Activated naive CD8-positive, alpha-beta T cell (primary cell): Measurements from ENCODE around the gene ICAM1.

Source experiments
- H3K27ac Mint-ChIP-seq: one replicate; pipeline ENCODE4 v1.8.0; 2021; ENCODE audit warnings: mixed read lengths
- H3K27me3 Mint-ChIP-seq: one replicate; pipeline ENCODE4 v1.8.0; 2021; ENCODE audit warnings: mixed read lengths
- H3K36me3 Mint-ChIP-seq: one replicate; pipeline ENCODE4 v1.8.0; 2021; ENCODE audit warnings: mixed read lengths
- H3K4me1 Mint-ChIP-seq: one replicate; pipeline ENCODE4 v1.8.0; 2021; ENCODE audit warnings: low read depth, mixed read lengths
- H3K4me3 Mint-ChIP-seq: one replicate; pipeline ENCODE4 v1.8.0; 2021; ENCODE audit warnings: mild to moderate bottlenecking, mixed read lengths
- H3K9me3 Mint-ChIP-seq: one replicate; pipeline ENCODE4 v1.8.0; 2021; ENCODE audit warnings: low read depth, mixed read lengths

The ICAM1 gene

DNA sequence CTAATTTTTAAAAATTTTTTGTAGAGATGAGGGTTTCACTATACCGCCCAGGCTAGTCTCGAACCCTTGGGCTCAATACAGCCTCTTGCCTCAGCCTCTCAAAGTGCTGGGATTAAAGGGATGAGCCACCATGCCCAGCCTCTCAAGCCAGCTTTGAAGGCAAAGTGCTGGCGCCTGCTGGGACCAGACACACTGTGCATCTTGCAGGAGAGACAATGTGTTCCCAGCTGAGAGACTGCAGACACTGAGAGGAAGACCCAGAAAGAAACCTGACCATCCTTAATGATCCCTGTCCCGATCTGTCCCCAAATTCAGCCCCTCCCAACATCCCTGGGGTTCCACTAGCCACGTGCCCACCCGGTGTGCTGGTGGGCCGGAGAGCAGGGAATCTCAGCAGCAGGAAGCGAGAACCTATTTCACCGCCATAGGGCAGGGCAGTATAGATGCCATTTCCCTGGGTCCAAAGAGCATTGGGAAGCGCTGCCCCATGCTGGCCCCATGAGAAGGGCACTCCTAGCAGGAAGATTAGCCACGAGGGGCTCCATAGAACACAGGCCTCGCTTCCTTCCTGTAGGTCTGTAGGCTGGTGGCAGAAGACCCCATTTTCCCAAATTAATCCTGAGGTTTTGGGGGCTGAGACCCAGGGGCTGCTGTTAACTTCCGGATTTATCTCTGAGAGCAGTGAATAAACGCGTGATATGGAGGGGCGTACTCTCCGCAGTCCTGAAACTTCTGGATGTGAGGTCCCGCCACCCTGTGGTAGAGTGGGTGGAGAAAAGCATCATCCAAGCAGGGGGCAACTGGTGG is 61.4 kb downstream of the ICAM1 start:
- Mint-ChIP-seq H3K4me3 (peak overlapping the region; percentile 96), H3K27ac (peak overlapping the region; percentile 96), H3K27me3 (no peaks in the 10 kb centered on the region), H3K9me3 (no peaks in the 10 kb centered on the region), H3K4me1 (peaks cover 26% of the 10 kb centered on the region), H3K36me3 (peaks cover 3% of the 10 kb centered on the region)

- Mint-ChIP-seq H3K4me1 (peaks cover 26% of the 10 kb centered on the region), H3K27me3 (no peaks in the 10 kb centered on the region), H3K4me3 (peak within 1 kb of the TSS; percentile 96), H3K36me3 (peaks cover 3% of the 10 kb centered on the region), H3K9me3 (no peaks in the 10 kb centered on the region), H3K27ac (peak within 1 kb of the TSS; percentile 96)
These were observed 62.2 kb downstream of the ICAM1 start, which contains the start of gene RAVER1 for GRCh38 chr19:10332965-10333757. Gene RAVER1 (minus strand): TSS chr19:10333529. CDS start chr19:10333507, 22 bp downstream.

DNA sequence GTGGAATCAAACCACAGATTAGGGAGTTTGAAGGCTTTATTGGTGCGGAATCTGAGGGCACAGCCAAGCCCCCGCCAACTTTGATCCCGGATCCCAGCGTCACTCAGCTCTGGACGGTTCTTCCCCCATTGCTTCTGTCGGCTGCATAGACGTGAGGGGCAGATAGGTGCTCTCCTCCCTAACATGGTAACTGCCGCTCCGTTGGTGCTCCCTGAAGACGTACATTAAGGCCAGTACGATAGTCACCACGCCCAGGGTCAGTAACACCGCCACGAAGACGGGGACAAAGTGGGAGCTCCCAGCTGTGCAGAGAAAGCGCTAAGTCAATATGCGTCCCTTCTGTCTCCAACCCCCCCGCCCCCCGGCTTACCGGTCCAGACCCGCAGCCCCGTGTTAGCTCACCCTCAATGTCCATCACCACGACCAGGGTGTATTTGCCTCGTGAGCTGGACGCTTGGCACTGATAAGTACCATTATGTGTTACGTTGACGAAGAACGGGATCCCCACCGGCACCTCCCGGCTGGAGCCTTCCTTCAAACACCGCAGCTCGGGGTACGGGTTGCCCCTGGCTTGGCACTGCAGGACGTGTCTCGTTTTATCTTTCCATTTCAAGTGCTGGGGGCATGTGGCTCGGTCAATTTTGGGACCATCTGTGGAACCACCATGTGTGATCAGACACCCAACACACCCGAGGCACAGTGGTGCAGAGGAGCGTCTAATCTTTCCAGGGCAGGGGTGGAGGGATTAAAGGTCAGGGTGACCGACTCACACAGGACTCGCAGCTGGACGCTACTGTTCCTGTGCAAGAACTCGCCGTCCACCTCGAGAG is 63.1 kb downstream of the ICAM1 start:
- peaks cover 3% of the 10 kb centered on the region for H3K36me3 Mint-ChIP-seq
- peaks cover 34% of the 10 kb centered on the region for H3K4me1 Mint-ChIP-seq
- H3K9me3 Mint-ChIP-seq, result no peaks in the 10 kb centered on the region
- H3K4me3 Mint-ChIP-seq, result peak overlapping the region; percentile 96
- H3K27ac Mint-ChIP-seq, result peak overlapping the region; percentile 96
- H3K27me3 Mint-ChIP-seq, result no peaks in the 10 kb centered on the region

DNA sequence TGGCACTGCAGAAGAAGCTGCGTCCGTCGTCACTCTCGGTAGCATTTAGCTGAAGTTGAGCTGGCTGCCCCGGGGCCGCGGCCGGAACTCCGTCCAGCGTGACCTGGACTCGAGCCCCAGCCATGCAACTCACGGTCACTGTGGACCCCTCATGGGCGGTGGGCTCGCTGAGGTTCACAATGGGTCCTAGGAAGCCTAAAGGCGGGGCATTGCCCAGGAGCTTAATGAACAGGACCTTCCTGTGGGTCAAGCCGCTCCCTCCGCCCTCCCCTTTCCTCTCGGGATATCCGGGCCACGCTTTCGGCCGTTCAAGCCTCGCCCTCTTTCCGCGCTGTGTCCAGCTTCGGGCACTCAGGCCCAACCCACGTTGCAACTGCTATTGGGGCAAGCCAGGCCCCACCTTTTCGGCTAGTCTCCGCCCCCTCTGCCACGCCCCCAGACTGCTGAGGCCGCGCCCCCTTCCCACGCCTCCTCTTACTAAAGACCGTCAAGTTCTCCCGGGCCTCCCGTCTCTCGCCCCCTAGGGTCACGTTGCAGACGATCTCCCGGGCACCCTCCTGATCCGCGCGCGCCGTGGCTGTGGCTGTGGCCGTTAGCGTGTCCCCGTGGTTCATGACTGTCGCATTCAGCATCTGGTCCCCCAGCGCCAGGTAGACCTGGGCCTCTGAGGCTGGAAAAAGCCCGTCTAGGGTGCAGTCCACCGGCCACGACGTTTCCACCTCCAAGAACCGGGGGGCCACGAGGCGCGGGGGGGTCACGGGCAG is 63.9 kb downstream of the ICAM1 start:
- H3K27me3 Mint-ChIP-seq, result no peaks in the 10 kb centered on the region
- peaks cover 3% of the 10 kb centered on the region for H3K36me3 Mint-ChIP-seq
- peak overlapping the region; percentile 53 for H3K4me3 Mint-ChIP-seq
- no peaks in the 10 kb centered on the region for H3K9me3 Mint-ChIP-seq
- H3K4me1 Mint-ChIP-seq, result peaks cover 42% of the 10 kb centered on the region
- H3K27ac Mint-ChIP-seq, result no peak overlapping the region

- no peak overlapping the region for H3K27ac Mint-ChIP-seq
- peaks cover 46% of the 10 kb centered on the region for H3K4me1 Mint-ChIP-seq
- peaks cover 3% of the 10 kb centered on the region for H3K36me3 Mint-ChIP-seq
- H3K4me3 Mint-ChIP-seq, result no peak overlapping the region
- H3K9me3 Mint-ChIP-seq, result no peaks in the 10 kb centered on the region
- H3K27me3 Mint-ChIP-seq, result no peaks in the 10 kb centered on the region
These were observed 64.5 kb downstream of the ICAM1 start for GRCh38 chr19:10335352-10335985.
